HepG2 (cell line): ENCODE measurements around the gene MOK. TPM values are rescaled to one million over a fixed set of nuclear protein-coding genes. Genes with fewer than 3 reads are reported as not detected.

Source experiments
- ATAC-seq: fragments of 200-7000 bp; cut with Tn5 transposase; 3 replicates; pipeline ENCODE4 v1.9.1; 2020; ENCODE audit warnings: mild to moderate bottlenecking, moderate library complexity
- BruUV-seq: library from RNA; stranded (reverse); fragments of 400-500 nt; replicated peaks from 2 replicates; lab custom pipeline; 2021; lab: Mats Ljungman, UMichigan
- CTCF ChIA-PET: fragments of 300-600 bp; formaldehyde crosslinking; extraction: SDS; loops from one replicate; lab custom pipeline; 2021; ENCODE audit warnings: low total read pairs, inconsistent platforms, low intra/inter-chr PET ratio; lab: Yijun Ruan, JAX
- POLR2A ChIA-PET: fragments of 350-600 bp; sonication (Branson Sonifier 250); formaldehyde crosslinking; loops from one replicate; lab custom pipeline; 2020; ENCODE audit warnings: antibody characterized with exemption, inconsistent platforms; lab: Yijun Ruan, JAX
- DNase-seq: peaks from one replicate; pipeline ENCODE4 v3.0.0-alpha.2; 2015; ENCODE audit warnings: low spot score
- FAIRE-seq: peaks from 3 replicates; lab custom pipeline; 2011; peaks lifted over from hg19 to GRCh38; lab: Jason Lieb, UNC
- H2AFZ ChIP-seq: one replicate; pipeline ENCODE4 v1.6.1; 2011; ENCODE audit warnings: low read length, inconsistent platforms
- H3K27ac ChIP-seq: fragments of 300-600 bp; 3 replicates; pipeline ENCODE4 v1.8.0; 2011; ENCODE audit warnings: mixed run types, mild to moderate bottlenecking, mixed read lengths, low read length, inconsistent platforms; ENCODE audit not compliant: insufficient read depth; ENCODE audit errors: extremely low read length
- H3K27me3 ChIP-seq, 2 experiments: fragments of 200-600 bp in 1 of 2; 2 replicates in 1 of 2; 3 replicates in 1 of 2; pipeline versions ENCODE4 v1.6.0 to v1.8.0; 2011; ENCODE audit warnings: low read length in 2 of 2, mild to moderate bottlenecking in 2 of 2, moderate library complexity in 2 of 2, inconsistent platforms in 1 of 2; ENCODE audit not compliant: insufficient read depth in 2 of 2, control insufficient read depth in 1 of 2
- H3K36me3 ChIP-seq, 2 experiments: fragments of 200-600 bp in 1 of 2; replicated peaks in 1 of 2; 2 replicates in 1 of 2; 3 replicates in 1 of 2; pipeline versions ENCODE4 v1.5.1 to v1.8.0; 2011; ENCODE audit warnings: low read length in 2 of 2, inconsistent platforms in 1 of 2; ENCODE audit not compliant: insufficient read depth in 2 of 2, control insufficient read depth in 1 of 2
- H3K4me1 ChIP-seq: 2 replicates; pipeline ENCODE4 v1.5.1; 2012; ENCODE audit warnings: low read length, inconsistent platforms; ENCODE audit not compliant: insufficient read depth
- H3K4me2 ChIP-seq: 2 replicates; pipeline ENCODE4 v1.6.0; 2011; ENCODE audit warnings: low read depth, low read length, inconsistent platforms
- H3K4me3 ChIP-seq, 3 experiments: fragments of 200-600 bp in 1 of 3; sonication (generic), shearing (Covaris generic) in 1 of 3; replicated peaks in 1 of 3; 2 replicates each; pipeline ENCODE4 v1.5.1; 2011 to 2016; ENCODE audit warnings: low read length in 3 of 3, inconsistent platforms in 2 of 3, low read depth in 2 of 3, mild to moderate bottlenecking in 2 of 3, control low read depth in 1 of 3, mixed read lengths in 1 of 3; ENCODE audit not compliant: insufficient read depth in 1 of 3
- H3K79me2 ChIP-seq: one replicate; pipeline ENCODE4 v1.6.1; 2011; ENCODE audit warnings: low read length, inconsistent platforms; ENCODE audit not compliant: insufficient read depth
- H3K9ac ChIP-seq: 2 replicates; pipeline ENCODE4 v1.6.0; 2011; ENCODE audit warnings: mild to moderate bottlenecking, low read depth, low read length, inconsistent platforms; ENCODE audit not compliant: insufficient read depth
- H3K9me3 ChIP-seq: 2 replicates; pipeline ENCODE4 v1.5.1; 2012; ENCODE audit warnings: mild to moderate bottlenecking, low read length
- H4K20me1 ChIP-seq: 2 replicates; pipeline ENCODE4 v1.6.0; 2011; ENCODE audit warnings: inconsistent platforms, mild to moderate bottlenecking, low read length, moderate library complexity; ENCODE audit not compliant: insufficient read depth
- ARID3A ChIP-seq: IDR thresholded peaks from 2 replicates; pipeline ENCODE4 v1.6.1; 2012; ENCODE audit warnings: low read depth, low read length, improper control_type of control experiment
- FOXA1 ChIP-seq, 2 experiments: fragments of 450-650 bp in 1 of 2; sonication (generic) in 1 of 2; formaldehyde crosslinking in 1 of 2; IDR thresholded peaks; 2 replicates each; pipeline versions ENCODE4 v1.4.0 to v1.6.1; 2016 to 2020; ENCODE audit warnings: missing genetic modification reagents in 1 of 2
- IRF9 ChIP-seq: sonication (generic); formaldehyde crosslinking; IDR thresholded peaks from 2 replicates; pipeline ENCODE4 v1.8.0; 2022; ENCODE audit warnings: missing genetic modification reagents, mild to moderate bottlenecking, borderline replicate concordance
- YY1 ChIP-seq: IDR thresholded peaks from 2 replicates; pipeline ENCODE4 v1.6.1; 2011; ENCODE audit warnings: low read length, low read depth, moderate library complexity, mild to moderate bottlenecking; ENCODE audit not compliant: insufficient read depth, insufficient replicate concordance
- ZBTB3 ChIP-seq: sonication (generic); formaldehyde crosslinking; IDR thresholded peaks from 2 replicates; pipeline ENCODE4 v1.4.0; 2020; ENCODE audit warnings: low read depth, mild to moderate bottlenecking, moderate library complexity, missing genetic modification reagents, borderline replicate concordance
- ZNF251 ChIP-seq: sonication (generic); formaldehyde crosslinking; IDR thresholded peaks from 2 replicates; pipeline ENCODE4 v1.9.0; 2021; ENCODE audit warnings: mild to moderate bottlenecking, missing genetic modification reagents
- ZNF781 ChIP-seq: sonication (generic); formaldehyde crosslinking; IDR thresholded peaks from 2 replicates; pipeline ENCODE4 v1.5.1; 2020; ENCODE audit warnings: borderline replicate concordance, mild to moderate bottlenecking, missing genetic modification reagents; ENCODE audit errors: not compliant biosample characterization
- WGBS: methylation state at CpG from one replicate; pipeline ENCODE4 v1.1.6; 2017; ENCODE audit warnings: low lambda C conversion rate; 5-methylcytosine and 5-hydroxymethylcytosine counted together
- in situ Hi-C: cut with HindIII; loops from 2 replicates; pipeline ENCODE4 v1.10.0; 2017; ENCODE audit warnings: low pct_unique_long_range_greater_than_20kb; ENCODE audit not compliant: extremely low pct_ligation_motif_present
- intact Hi-C: fragments of 100-400 bp; cut with micrococcal nuclease; formaldehyde crosslinking; loops from one replicate; pipeline ENCODE4 v1.10.0; 2022; ENCODE audit not compliant: unreplicated experiment
- polyA plus RNA-seq, 8 experiments: library from polyadenylated mRNA; depleted of rRNA in 3 of 8; stranded (reverse) in 7 of 8; unstranded in 1 of 8; fragments of >200 nt; fragmentation: Illumina TruSeq in 4 of 8; extraction: Trizol in 4 of 8; gene quantifications; 2 replicates each; pipeline versions ENCODE4 v1.2.1 to v1.2.3, GENCODE V29; 2011 to 2016; ENCODE audit warnings: low read depth in 4 of 8, missing spikeins in 1 of 8, mixed read lengths in 1 of 8; ENCODE audit not compliant: insufficient read depth in 1 of 8
- total RNA-seq, 5 experiments: library from RNA; depleted of rRNA; stranded (reverse); fragments of >200 nt; fragmentation: Illumina TruSeq; extraction: Trizol; gene quantifications; 2 replicates each; pipeline ENCODE4 v1.2.3, GENCODE V29; 2016; ENCODE audit warnings: low read depth in 1 of 5
- TF ChIP-seq, protein P1 (sequence below): sonication (generic); formaldehyde crosslinking; IDR thresholded peaks from 2 replicates; pipeline ENCODE4 v1.4.0; 2020; ENCODE audit warnings: missing genetic modification reagents
- TF ChIP-seq, protein P2 (sequence below): sonication (generic); formaldehyde crosslinking; IDR thresholded peaks from 2 replicates; pipeline ENCODE4 v1.5.0; 2020; ENCODE audit warnings: missing genetic modification reagents

Gene MOK
- total and polyA plus RNA-seq, 2 of the 13 experiments (the other 11 are each of a cell fraction or from before 2014, with no cell fraction given) = 15.3 to 16.9 TPM

- DNase-seq (no peak), ATAC-seq (no peak), FAIRE-seq (no peak)
- Histone ChIP-seq H3K4me3 (no peak overlapping the region), H3K27me3 (no peaks in the 10 kb centered on the region), H2AFZ (no peak overlapping the region), H3K27ac (no peak overlapping the region), H3K79me2 (no peaks in the 10 kb centered on the region), H3K4me2 (no peak overlapping the region), H3K4me1 (peaks cover 17% of the 10 kb centered on the region), H3K9me3 (no peaks in the 10 kb centered on the region), H3K9ac (no peak overlapping the region), H3K36me3 (peaks cover 13 to 34% of the 10 kb centered on the region in 2 experiments), H4K20me1 (no peaks in the 10 kb centered on the region)
- 96% methylated on average over 4 of the region's 4 CpGs for WGBS
- TF ChIP-seq, protein P1, sequence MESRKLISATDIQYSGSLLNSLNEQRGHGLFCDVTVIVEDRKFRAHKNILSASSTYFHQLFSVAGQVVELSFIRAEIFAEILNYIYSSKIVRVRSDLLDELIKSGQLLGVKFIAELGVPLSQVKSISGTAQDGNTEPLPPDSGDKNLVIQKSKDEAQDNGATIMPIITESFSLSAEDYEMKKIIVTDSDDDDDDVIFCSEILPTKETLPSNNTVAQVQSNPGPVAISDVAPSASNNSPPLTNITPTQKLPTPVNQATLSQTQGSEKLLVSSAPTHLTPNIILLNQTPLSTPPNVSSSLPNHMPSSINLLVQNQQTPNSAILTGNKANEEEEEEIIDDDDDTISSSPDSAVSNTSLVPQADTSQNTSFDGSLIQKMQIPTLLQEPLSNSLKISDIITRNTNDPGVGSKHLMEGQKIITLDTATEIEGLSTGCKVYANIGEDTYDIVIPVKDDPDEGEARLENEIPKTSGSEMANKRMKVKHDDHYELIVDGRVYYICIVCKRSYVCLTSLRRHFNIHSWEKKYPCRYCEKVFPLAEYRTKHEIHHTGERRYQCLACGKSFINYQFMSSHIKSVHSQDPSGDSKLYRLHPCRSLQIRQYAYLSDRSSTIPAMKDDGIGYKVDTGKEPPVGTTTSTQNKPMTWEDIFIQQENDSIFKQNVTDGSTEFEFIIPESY = no peak
- TF ChIP-seq ARID3A (no peak), ZNF781 (CRISPR knock-in tag) (no peak), ZNF251 (CRISPR knock-in tag) (no peak), ZBTB3 (no peak), YY1 (no peak), FOXA1 (IDR thresholded peaks at IDR 0.05) (no peak), FOXA1 (CRISPR knock-in tag; IDR thresholded peaks at IDR 0.05) (no peak), IRF9 (no peak)
- TF ChIP-seq, protein P2, sequence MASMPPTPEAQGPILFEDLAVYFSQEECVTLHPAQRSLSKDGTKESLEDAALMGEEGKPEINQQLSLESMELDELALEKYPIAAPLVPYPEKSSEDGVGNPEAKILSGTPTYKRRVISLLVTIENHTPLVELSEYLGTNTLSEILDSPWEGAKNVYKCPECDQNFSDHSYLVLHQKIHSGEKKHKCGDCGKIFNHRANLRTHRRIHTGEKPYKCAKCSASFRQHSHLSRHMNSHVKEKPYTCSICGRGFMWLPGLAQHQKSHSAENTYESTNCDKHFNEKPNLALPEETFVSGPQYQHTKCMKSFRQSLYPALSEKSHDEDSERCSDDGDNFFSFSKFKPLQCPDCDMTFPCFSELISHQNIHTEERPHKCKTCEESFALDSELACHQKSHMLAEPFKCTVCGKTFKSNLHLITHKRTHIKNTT (CRISPR knock-in tag) = no peak
- in situ Hi-C loops (no loop called here), intact Hi-C loops (no loop called here)
- no TSS peak for BruUV-seq
- CTCF ChIA-PET = no interaction called here
- POLR2A ChIA-PET = no interaction called here
Measured at GRCh38 chr14:102346645-102347044, 41.7 kb upstream of the MOK start.
